SK-N-SH (cell line): ENCODE data around the gene ZFC3H1.

Experiments
- EP300 ChIP-seq, 2 experiments: IDR thresholded peaks; 2 replicates each; pipeline versions ENCODE4 v1.4.0 to v1.6.1; 2012; ENCODE audit warnings: borderline replicate concordance in 1 of 2, low read depth in 1 of 2, low read length in 1 of 2
- FOXJ3 ChIP-seq: sonication (generic); formaldehyde crosslinking; IDR thresholded peaks from 2 replicates; pipeline ENCODE4 v1.5.1; 2020; ENCODE audit warnings: mild to moderate bottlenecking, missing genetic modification reagents
- FOXM1 ChIP-seq: IDR thresholded peaks from 2 replicates; pipeline ENCODE4 v1.4.0; 2012; ENCODE audit warnings: low read depth, mild to moderate bottlenecking
- JUND ChIP-seq: IDR thresholded peaks from 2 replicates; pipeline ENCODE4 v1.4.0; 2012
- MEF2A ChIP-seq: IDR thresholded peaks from 2 replicates; pipeline ENCODE4 v1.4.0; 2012; ENCODE audit warnings: low read depth, borderline replicate concordance
- POLR2AphosphoS5 ChIP-seq: IDR thresholded peaks from 2 replicates; pipeline ENCODE4 v1.6.1; 2012; ENCODE audit warnings: low read depth, low read length
- RAD21 ChIP-seq: IDR thresholded peaks from 2 replicates; pipeline ENCODE4 v1.6.1; 2012; ENCODE audit warnings: mild to moderate bottlenecking, low read length
- SIN3A ChIP-seq: IDR thresholded peaks from 2 replicates; pipeline ENCODE4 v1.6.1; 2012; ENCODE audit warnings: low read depth, mild to moderate bottlenecking, low read length, moderate library complexity, borderline replicate concordance
- TAF1 ChIP-seq: IDR thresholded peaks from 2 replicates; pipeline ENCODE4 v1.6.1; 2012; ENCODE audit warnings: low read depth, mild to moderate bottlenecking, low read length, moderate library complexity, borderline replicate concordance
- TF ChIP-seq, protein P1 (sequence below): fragments of 200-600 bp; sonication (generic); IDR thresholded peaks from 2 replicates; pipeline ENCODE4 v1.6.1; 2017; ENCODE audit warnings: antibody characterized with exemption, mild to moderate bottlenecking, moderate library complexity
- TF ChIP-seq, protein P2 (sequence below): IDR thresholded peaks from 2 replicates; pipeline ENCODE4 v1.4.0; 2012; ENCODE audit warnings: low read depth, borderline replicate concordance
- TF ChIP-seq, protein P3 (sequence below): IDR thresholded peaks from 2 replicates; pipeline ENCODE4 v1.4.0; 2012; ENCODE audit warnings: low read depth
- TF ChIP-seq, protein P4 (sequence below): IDR thresholded peaks from 2 replicates; pipeline ENCODE4 v1.4.0; 2012; ENCODE audit warnings: low read depth, borderline replicate concordance

GRCh38 chr12:71645268-71645667, 18.4 kb downstream of the ZFC3H1 start:
- no peak for TF ChIP-seq FOXM1
- TF ChIP-seq, protein P1, sequence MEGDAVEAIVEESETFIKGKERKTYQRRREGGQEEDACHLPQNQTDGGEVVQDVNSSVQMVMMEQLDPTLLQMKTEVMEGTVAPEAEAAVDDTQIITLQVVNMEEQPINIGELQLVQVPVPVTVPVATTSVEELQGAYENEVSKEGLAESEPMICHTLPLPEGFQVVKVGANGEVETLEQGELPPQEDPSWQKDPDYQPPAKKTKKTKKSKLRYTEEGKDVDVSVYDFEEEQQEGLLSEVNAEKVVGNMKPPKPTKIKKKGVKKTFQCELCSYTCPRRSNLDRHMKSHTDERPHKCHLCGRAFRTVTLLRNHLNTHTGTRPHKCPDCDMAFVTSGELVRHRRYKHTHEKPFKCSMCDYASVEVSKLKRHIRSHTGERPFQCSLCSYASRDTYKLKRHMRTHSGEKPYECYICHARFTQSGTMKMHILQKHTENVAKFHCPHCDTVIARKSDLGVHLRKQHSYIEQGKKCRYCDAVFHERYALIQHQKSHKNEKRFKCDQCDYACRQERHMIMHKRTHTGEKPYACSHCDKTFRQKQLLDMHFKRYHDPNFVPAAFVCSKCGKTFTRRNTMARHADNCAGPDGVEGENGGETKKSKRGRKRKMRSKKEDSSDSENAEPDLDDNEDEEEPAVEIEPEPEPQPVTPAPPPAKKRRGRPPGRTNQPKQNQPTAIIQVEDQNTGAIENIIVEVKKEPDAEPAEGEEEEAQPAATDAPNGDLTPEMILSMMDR, result no peak
- no peak for TF ChIP-seq POLR2AphosphoS5
- no peak for TF ChIP-seq TAF1
- TF ChIP-seq, protein P2, sequence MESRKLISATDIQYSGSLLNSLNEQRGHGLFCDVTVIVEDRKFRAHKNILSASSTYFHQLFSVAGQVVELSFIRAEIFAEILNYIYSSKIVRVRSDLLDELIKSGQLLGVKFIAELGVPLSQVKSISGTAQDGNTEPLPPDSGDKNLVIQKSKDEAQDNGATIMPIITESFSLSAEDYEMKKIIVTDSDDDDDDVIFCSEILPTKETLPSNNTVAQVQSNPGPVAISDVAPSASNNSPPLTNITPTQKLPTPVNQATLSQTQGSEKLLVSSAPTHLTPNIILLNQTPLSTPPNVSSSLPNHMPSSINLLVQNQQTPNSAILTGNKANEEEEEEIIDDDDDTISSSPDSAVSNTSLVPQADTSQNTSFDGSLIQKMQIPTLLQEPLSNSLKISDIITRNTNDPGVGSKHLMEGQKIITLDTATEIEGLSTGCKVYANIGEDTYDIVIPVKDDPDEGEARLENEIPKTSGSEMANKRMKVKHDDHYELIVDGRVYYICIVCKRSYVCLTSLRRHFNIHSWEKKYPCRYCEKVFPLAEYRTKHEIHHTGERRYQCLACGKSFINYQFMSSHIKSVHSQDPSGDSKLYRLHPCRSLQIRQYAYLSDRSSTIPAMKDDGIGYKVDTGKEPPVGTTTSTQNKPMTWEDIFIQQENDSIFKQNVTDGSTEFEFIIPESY, result no peak
- no peak for TF ChIP-seq JUND
- TF ChIP-seq MEF2A, result no peak
- TF ChIP-seq EP300 (IDR thresholded peaks at IDR 0.05; ENCODE audit: borderline replicate concordance in 1 of 2, low read depth in 1 of 2, low read length in 1 of 2), result no peak
- no peak for TF ChIP-seq SIN3A
- TF ChIP-seq RAD21, result no peak
- TF ChIP-seq, protein P3, sequence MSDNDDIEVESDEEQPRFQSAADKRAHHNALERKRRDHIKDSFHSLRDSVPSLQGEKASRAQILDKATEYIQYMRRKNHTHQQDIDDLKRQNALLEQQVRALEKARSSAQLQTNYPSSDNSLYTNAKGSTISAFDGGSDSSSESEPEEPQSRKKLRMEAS, result no peak
- no peak for TF ChIP-seq FOXJ3 (CRISPR knock-in tag)
- TF ChIP-seq, protein P4, sequence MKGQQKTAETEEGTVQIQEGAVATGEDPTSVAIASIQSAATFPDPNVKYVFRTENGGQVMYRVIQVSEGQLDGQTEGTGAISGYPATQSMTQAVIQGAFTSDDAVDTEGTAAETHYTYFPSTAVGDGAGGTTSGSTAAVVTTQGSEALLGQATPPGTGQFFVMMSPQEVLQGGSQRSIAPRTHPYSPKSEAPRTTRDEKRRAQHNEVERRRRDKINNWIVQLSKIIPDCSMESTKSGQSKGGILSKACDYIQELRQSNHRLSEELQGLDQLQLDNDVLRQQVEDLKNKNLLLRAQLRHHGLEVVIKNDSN, result no peak
